NCI-H1694 (cell line): Measurements from ENCODE around the gene CPXM2.

Source experiments
- DNase-seq: peaks from one replicate; lab custom pipeline; 2025; lab: John Stamatoyannopoulos, UW

Gene CPXM2

DNA sequence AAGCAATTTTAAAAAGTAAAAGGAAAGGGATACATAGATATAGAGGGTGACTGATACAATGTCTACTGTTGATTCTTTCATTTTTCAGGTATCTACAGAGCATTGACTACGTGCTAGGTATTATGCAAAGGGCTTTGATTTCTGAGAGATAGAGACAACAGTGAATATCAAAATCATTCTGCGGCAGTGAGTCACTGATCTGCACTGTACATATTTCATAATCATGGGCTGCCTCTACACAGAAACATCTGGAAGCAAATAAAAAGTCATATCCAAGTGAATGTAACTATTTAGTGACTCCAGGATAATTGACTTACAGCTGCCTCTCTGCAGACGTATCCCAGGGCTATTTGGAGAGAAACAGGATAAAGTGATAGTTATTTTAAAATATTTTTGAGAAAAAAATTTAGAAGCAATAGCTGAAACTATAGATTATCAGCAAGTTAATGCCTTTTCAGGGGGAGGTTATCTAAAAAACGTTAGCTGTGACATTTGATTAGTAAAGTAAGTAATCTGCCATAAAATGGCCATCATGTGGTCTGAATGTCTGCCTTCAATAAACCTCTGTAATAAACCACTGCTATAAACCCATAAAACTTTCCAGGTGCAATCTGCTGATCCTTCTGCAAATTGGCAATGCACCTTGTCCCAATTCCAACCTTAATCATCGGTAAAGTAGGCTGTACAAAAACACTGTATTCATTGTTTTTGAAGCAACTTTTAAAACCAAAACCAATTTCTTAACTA lies 43.7 kb downstream of the CPXM2 start:
- no peak for DNase-seq

GRCh38 chr10:123843835-123844234 lies 47.8 kb downstream of the CPXM2 start:
- DNase-seq, result no peak

GRCh38 chr10:123842692-123843385 lies 48.8 kb downstream of the CPXM2 start:
- DNase-seq, result no peak

DNA sequence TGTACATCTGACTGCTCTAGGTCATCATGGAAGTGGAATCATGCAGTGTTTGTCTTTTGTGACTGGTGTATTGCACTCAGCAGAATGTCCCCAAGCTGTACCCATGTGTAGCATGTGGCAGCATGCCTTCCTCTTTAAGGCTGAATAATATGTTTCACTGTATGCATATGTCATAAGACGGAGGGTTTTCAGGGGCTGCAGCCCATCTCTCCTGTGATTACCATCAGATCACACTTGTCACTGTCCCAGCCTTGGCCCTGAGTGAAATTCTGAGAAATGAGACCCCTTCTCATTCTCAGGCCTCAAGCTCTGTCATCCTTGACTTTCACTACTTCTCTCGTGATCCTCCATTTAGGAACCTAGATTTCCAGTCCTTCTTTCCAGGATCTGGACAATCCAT lies 50.0 kb downstream of the CPXM2 start:
- DNase-seq, result no peak

GRCh38 chr10:123841115-123841514 lies 50.5 kb downstream of the CPXM2 start:
- DNase-seq, result no peak

DNA sequence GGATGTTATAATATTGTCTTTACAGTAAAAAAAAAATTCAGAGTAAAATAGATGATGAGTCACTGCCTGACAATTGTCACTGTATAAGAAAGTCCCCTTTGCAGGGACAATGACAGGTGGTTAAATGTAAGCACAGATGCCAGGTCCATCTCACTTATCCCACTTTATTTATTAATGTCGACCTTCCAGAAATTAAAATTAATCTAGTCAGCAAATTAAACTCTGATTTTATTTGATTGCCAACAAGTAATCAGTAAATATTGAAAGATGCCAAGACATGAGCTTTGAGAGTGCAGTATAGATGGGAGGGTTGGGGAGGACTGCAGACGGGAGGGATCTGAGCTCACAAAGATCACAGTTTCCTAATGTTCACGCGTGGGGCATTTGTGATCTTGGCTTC lies 50.9 kb downstream of the CPXM2 start:
- DNase-seq, result no peak

DNA sequence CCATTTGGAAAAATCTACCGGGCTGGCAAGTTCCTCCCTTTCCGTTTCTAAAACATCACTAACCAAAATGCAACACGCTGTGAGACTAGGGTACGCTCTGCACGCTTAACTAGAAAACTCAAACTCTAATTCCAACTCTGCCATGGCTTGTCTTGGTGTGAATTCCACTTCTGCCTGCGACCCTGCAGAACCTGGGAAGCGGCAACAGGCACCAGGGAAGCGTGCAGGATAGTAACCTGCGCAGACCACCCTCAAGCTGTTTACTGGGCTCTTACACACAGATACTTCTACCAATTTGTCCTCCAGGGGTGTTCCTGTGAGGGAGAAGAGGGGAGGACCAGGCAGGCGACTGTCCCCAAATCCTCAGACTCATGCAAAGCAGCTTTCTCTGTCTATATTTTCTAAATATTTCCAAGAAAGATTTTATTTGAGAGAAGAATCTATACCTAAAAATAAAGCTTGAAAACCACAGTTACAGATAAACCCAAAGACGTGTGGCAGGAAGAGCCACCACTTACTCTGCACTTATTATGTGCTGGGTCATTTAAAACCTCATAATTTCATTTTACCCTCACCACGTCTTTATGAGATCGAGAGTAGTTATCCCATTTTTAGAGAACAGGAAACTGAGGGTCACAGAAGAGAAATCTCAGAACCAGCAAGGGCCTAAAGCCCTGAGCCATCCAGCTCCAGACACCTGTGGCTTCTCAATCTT lies 52.9 kb downstream of the CPXM2 start:
- no peak for DNase-seq

- no peak for DNase-seq
Observed at GRCh38 chr10:123837756-123838155, 53.9 kb downstream of the CPXM2 start.

GRCh38 chr10:123836418-123837145 lies 55.0 kb downstream of the CPXM2 start:
- DNase-seq, result no peak

- DNase-seq, result no peak
Observed at GRCh38 chr10:123835575-123835974, 56.0 kb downstream of the CPXM2 start.

- no peak for DNase-seq
Observed at GRCh38 chr10:123833170-123833850, 58.3 kb downstream of the CPXM2 start.

DNA sequence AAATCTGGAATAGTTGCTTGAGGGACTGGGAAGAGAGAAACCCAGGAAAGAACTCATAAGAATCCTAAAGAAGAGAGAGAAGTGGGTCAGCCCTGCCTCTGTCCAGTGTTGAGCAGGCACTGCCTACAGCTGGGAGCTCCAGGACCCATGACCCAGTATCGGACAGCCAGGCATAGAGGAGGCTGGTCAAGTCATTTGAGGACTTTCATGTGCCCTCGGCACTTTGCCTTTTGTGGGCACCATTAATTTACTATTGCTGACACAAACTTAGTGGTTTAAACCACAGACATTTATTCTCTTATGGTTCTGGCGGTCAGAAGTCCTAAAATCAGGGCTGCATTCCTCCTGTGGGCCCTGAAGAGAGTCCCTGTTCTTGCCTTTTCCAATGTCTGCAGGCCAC lies 60.3 kb downstream of the CPXM2 start:
- no peak for DNase-seq

DNA sequence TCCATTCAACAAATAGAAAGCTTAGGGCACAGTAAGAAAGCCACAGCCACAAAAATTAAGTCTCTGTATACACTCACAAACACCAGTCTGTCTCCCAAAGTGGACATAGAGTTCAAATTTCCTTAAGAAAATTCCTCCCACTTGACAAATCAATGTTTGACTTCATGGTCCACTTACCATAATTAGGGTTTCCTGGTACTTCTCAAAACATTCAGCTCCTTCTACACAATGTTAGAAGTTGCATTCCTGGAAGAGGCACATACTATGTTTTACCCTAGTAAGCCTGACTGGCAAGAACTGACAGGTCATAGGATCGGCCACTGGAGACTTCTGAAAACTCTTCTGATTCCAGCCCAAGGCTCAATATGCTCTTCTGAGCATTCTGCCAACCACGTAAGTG lies 70.5 kb downstream of the CPXM2 start:
- no peak for DNase-seq

GRCh38 chr10:123809632-123810031 lies 82.0 kb downstream of the CPXM2 start:
- no peak for DNase-seq

GRCh38 chr10:123808906-123809305 lies 82.7 kb downstream of the CPXM2 start:
- DNase-seq, result no peak

DNA sequence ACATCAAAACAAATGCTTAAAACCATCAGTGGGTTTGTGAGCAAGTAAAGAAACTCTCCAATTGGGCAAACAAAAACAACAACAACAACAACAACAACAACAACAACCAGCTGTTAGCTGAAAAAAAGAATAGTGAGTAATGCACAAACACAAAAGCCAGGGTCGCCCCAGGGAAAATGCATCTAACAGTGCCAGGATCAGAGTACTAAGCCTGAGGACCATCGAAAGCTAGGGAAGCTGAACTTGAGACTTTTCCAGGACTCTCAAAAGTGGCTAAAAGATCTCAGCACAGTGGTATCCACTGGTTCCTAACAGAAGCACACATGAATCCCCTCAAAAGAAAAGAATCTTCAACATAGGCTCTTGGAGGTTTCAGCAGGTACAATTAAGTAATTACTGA lies 83.3 kb downstream of the CPXM2 start:
- DNase-seq, result no peak

- DNase-seq, result no peak
Observed at GRCh38 chr10:123807444-123808035, 84.1 kb downstream of the CPXM2 start.

DNA sequence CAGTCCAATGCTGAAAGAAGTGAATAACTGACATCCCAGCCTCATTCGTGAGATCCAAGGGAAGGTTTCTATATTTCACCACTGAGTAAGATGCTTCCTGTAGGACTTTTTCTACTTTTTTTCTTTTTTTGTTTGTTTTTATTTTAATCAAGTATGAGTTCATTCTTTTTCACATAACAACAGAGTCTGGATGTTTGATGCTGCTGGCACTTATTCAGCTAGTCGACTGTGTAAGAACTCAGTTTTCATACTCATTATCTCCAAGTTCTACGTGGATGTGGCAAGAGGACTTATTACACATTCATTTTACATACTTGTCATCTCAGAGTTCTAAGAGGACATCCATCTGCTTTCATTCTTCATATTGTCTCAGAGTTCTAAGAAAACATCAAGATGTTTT lies 86.9 kb downstream of the CPXM2 start:
- no peak for DNase-seq

GRCh38 chr10:123800821-123801220 lies 90.8 kb downstream of the CPXM2 start:
- no peak for DNase-seq

GRCh38 chr10:123800289-123800688 lies 91.3 kb downstream of the CPXM2 start:
- no peak for DNase-seq

DNA sequence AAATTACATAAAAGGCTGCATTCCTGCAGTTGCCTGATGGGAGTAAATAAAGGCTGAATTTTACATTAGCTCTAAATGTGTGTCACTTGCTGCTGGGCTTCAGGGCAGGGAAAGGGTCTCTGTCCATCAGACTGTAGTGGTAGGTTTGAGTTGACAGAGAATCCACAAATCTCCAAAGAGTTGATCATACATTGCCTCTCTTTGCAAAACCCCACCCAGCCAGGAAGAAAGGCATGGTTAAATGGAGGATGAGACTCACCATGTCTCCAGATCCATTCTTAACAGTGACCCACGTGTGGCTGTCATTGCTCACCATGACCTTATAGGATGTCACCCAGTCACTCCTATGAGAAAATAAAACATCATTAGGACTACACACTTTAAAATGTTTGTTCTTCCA lies 92.8 kb downstream of the CPXM2 start:
- no peak for DNase-seq
